GM23338 (cell line): ENCODE measurements around the gene PALLD. TPM values are rescaled to one million over a fixed set of nuclear protein-coding genes. Genes with fewer than 3 reads are reported as not detected.

ENCODE experiments used
- ATAC-seq: fragments of 200-7000 bp; cut with Tn5 transposase; 3 replicates; pipeline ENCODE4 v1.9.1; 2020
- DNase-seq: peaks from one replicate; pipeline ENCODE4 v3.0.0-alpha.2; 2015; ENCODE audit warnings: low spot score
- H2AFZ ChIP-seq: fragments of 200-600 bp; sonication (generic); 2 replicates; pipeline ENCODE4 v1.8.0; 2016; ENCODE audit warnings: antibody characterized with exemption, mild to moderate bottlenecking, moderate library complexity
- H3F3A ChIP-seq: fragments of 200-600 bp; sonication (generic); replicated peaks from 2 replicates; pipeline ENCODE4 v1.8.0; 2017; ENCODE audit warnings: antibody characterized with exemption, mixed run types, low read depth
- H3K27ac ChIP-seq: fragments of 200-600 bp; sonication (generic); 2 replicates; pipeline ENCODE4 v1.6.1; 2016; ENCODE audit warnings: low read depth
- H3K27me3 ChIP-seq: fragments of 200-600 bp; sonication (generic); 2 replicates; pipeline ENCODE4 v1.8.0; 2016; ENCODE audit warnings: mild to moderate bottlenecking, mixed run types, moderate library complexity; ENCODE audit not compliant: insufficient read depth
- H3K36me3 ChIP-seq: fragments of 200-600 bp; sonication (generic); 2 replicates; pipeline ENCODE4 v1.8.0; 2016; ENCODE audit warnings: mild to moderate bottlenecking; ENCODE audit not compliant: insufficient read depth
- H3K4me1 ChIP-seq: fragments of 200-600 bp; sonication (generic); 2 replicates; pipeline ENCODE4 v1.8.0; 2016; ENCODE audit warnings: mild to moderate bottlenecking, moderate library complexity; ENCODE audit not compliant: insufficient read depth
- H3K4me2 ChIP-seq: fragments of 200-600 bp; sonication (generic); 2 replicates; pipeline ENCODE4 v1.7.1; 2017; ENCODE audit warnings: mixed run types
- H3K4me3 ChIP-seq: fragments of 200-600 bp; sonication (generic); 2 replicates; pipeline ENCODE4 v1.6.1; 2016; ENCODE audit warnings: mixed run types
- H3K79me2 ChIP-seq: fragments of 200-600 bp; sonication (generic); replicated peaks from 2 replicates; pipeline ENCODE4 v1.8.0; 2017; ENCODE audit warnings: mild to moderate bottlenecking; ENCODE audit not compliant: insufficient read depth
- H3K9me2 ChIP-seq: fragments of 200-600 bp; sonication (generic); 2 replicates; pipeline ENCODE4 v1.8.0; 2017; ENCODE audit not compliant: insufficient read depth
- H4K20me1 ChIP-seq: fragments of 200-600 bp; sonication (generic); replicated peaks from 2 replicates; pipeline ENCODE4 v1.8.0; 2017; ENCODE audit warnings: mild to moderate bottlenecking; ENCODE audit not compliant: insufficient read depth
- H3K27ac Mint-ChIP-seq: 2 replicates; pipeline ENCODE4 v1.8.0; 2020; ENCODE audit warnings: inconsistent platforms, mild to moderate bottlenecking, moderate library complexity, mixed read lengths
- H3K27me3 Mint-ChIP-seq: 3 replicates; pipeline ENCODE4 v1.8.0; 2022; ENCODE audit warnings: low read depth, mild to moderate bottlenecking, moderate library complexity, mixed read lengths, inconsistent platforms; ENCODE audit not compliant: insufficient read depth, poor library complexity
- H3K36me3 Mint-ChIP-seq: 3 replicates; pipeline ENCODE4 v1.8.0; 2021; ENCODE audit warnings: low read depth, mild to moderate bottlenecking, inconsistent platforms, moderate library complexity, mixed read lengths
- H3K4me1 Mint-ChIP-seq: 3 replicates; pipeline ENCODE4 v1.8.0; 2020; ENCODE audit warnings: mild to moderate bottlenecking, inconsistent platforms, mixed read lengths
- H3K4me3 Mint-ChIP-seq: 3 replicates; pipeline ENCODE4 v1.8.0; 2021; ENCODE audit warnings: moderate library complexity, mild to moderate bottlenecking, inconsistent platforms, mixed read lengths
- H3K9me3 Mint-ChIP-seq: 3 replicates; pipeline ENCODE4 v1.8.0; 2020; ENCODE audit warnings: moderate library complexity, mild to moderate bottlenecking, inconsistent platforms, mixed read lengths
- CREB1 ChIP-seq: fragments of 250-450 bp; sonication (Bioruptor Pico); IDR thresholded peaks from 2 replicates; pipeline ENCODE4 v1.5.0; 2020; ENCODE audit warnings: low read depth, mild to moderate bottlenecking, moderate library complexity
- EZH2 ChIP-seq: fragments of 200-600 bp; sonication (generic); IDR thresholded peaks from one replicate; pipeline ENCODE4 v1.8.0; 2017; ENCODE audit warnings: antibody characterized with exemption, mild to moderate bottlenecking, low read depth; ENCODE audit not compliant: unreplicated experiment
- EZH2phosphoT487 ChIP-seq: fragments of 200-600 bp; sonication (generic); IDR thresholded peaks from one replicate; pipeline ENCODE4 v1.8.1; 2018; ENCODE audit warnings: antibody characterized with exemption; ENCODE audit not compliant: unreplicated experiment
- JUNB ChIP-seq: IDR thresholded peaks from one replicate; pipeline ENCODE4 v1.6.1; 2016; ENCODE audit warnings: antibody characterized with exemption; ENCODE audit not compliant: unreplicated experiment
- NANOG ChIP-seq: IDR thresholded peaks from 2 replicates; pipeline ENCODE4 v1.6.1; 2016; ENCODE audit warnings: antibody characterized with exemption, borderline replicate concordance
- POLR2AphosphoS5 ChIP-seq: IDR thresholded peaks from 2 replicates; pipeline ENCODE4 v1.6.1; 2016; ENCODE audit warnings: antibody characterized with exemption, low read depth
- STAT1 ChIP-seq: IDR thresholded peaks from one replicate; pipeline ENCODE4 v1.6.1; 2016; ENCODE audit warnings: antibody characterized with exemption; ENCODE audit not compliant: unreplicated experiment
- ZNF114 ChIP-seq: fragments of 250-450 bp; sonication (Bioruptor Pico); IDR thresholded peaks from 2 replicates; pipeline ENCODE4 v1.5.0; 2020; ENCODE audit warnings: mild to moderate bottlenecking, moderate library complexity
- ZNF331 ChIP-seq: fragments of 250-450 bp; sonication (Bioruptor Pico); IDR thresholded peaks from 2 replicates; pipeline ENCODE4 v1.5.0; 2020; ENCODE audit warnings: low read depth, mild to moderate bottlenecking, moderate library complexity
- polyA plus RNA-seq: library from polyadenylated mRNA; unstranded; fragments of >200 nt; fragmentation: Nextera tagmentation; extraction: Ambion mirVana; gene quantifications from 2 replicates; pipeline ENCODE4 v1.2.1, GENCODE V29; 2016
- total RNA-seq: library from RNA; depleted of rRNA; stranded (reverse); fragments of >200 nt; shearing (Covaris generic); gene quantifications from 2 replicates; pipeline ENCODE4 v1.2.3, GENCODE V29; 2014
- TF ChIP-seq, protein P1 (sequence below), 2 experiments: fragments of 200-600 bp in 1 of 2; sonication (generic) in 1 of 2; conservative IDR thresholded peaks; 2 replicates each; pipeline versions ENCODE4 v1.5.1 to v1.6.1; 2016 to 2017; ENCODE audit warnings: antibody characterized with exemption in 2 of 2, low read depth in 2 of 2, mild to moderate bottlenecking in 2 of 2, moderate library complexity in 1 of 2
- TF ChIP-seq, protein P2 (sequence below): IDR thresholded peaks from one replicate; pipeline ENCODE4 v1.6.1; 2018; ENCODE audit warnings: antibody characterized with exemption; ENCODE audit not compliant: unreplicated experiment
- TF ChIP-seq, protein P3 (sequence below): IDR thresholded peaks from 2 replicates; pipeline ENCODE4 v1.6.1; 2016; ENCODE audit warnings: antibody characterized with exemption
- TF ChIP-seq, protein P4 (sequence below): fragments of 250-450 bp; sonication (Bioruptor Pico); IDR thresholded peaks from 2 replicates; pipeline ENCODE4 v1.5.0; 2020; ENCODE audit warnings: mild to moderate bottlenecking, moderate library complexity

PALLD gene
- total and polyA plus RNA-seq, 2 experiments from 2014 or later: 13.1 to 30.2 TPM

DNA sequence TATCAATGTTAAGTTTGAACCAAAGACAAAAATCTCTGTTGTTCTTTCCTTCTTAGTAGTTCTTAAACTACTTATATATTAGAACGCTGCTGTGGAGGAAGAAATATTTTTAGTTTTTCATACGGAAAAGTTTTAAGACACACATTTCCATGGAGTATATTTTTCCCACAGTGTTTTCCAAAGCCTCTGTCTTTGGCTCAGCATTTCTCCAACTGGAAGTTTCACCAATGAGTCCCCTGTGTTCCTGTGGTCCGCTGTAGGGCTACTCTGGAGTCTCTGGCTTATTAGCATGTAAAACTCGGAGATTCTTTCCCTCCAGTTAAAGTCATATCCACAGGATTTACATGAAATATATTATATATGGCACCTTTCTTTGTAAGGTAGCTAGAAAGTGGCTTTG lies 264.2 kb downstream of the PALLD start:
- Histone ChIP-seq H3K27me3 (no peaks in the 10 kb centered on the region), H3K9me2 (0 out of 2 replicates have a peak, but pooled peaks cover 2% of the 10 kb centered on the region), H3K27ac (no peak overlapping the region), H4K20me1 (no peaks in the 10 kb centered on the region), H3K4me2 (no peak overlapping the region), H3F3A (no peaks in the 10 kb centered on the region), H3K4me1 (no peaks in the 10 kb centered on the region), H2AFZ (no peak overlapping the region), H3K36me3 (no peaks in the 10 kb centered on the region), H3K79me2 (no peaks in the 10 kb centered on the region), H3K4me3 (no peak overlapping the region)
- no peak for TF ChIP-seq ZNF331 (CRISPR knock-in tag)
- no peak for TF ChIP-seq POLR2AphosphoS5
- TF ChIP-seq CREB1 (CRISPR knock-in tag): no peak
- no peak for TF ChIP-seq JUNB
- TF ChIP-seq, protein P1, sequence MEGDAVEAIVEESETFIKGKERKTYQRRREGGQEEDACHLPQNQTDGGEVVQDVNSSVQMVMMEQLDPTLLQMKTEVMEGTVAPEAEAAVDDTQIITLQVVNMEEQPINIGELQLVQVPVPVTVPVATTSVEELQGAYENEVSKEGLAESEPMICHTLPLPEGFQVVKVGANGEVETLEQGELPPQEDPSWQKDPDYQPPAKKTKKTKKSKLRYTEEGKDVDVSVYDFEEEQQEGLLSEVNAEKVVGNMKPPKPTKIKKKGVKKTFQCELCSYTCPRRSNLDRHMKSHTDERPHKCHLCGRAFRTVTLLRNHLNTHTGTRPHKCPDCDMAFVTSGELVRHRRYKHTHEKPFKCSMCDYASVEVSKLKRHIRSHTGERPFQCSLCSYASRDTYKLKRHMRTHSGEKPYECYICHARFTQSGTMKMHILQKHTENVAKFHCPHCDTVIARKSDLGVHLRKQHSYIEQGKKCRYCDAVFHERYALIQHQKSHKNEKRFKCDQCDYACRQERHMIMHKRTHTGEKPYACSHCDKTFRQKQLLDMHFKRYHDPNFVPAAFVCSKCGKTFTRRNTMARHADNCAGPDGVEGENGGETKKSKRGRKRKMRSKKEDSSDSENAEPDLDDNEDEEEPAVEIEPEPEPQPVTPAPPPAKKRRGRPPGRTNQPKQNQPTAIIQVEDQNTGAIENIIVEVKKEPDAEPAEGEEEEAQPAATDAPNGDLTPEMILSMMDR (conservative IDR thresholded peaks at IDR 0.05; ENCODE audit: low read depth in 2 of 2): no peak
- TF ChIP-seq EZH2phosphoT487: no peak
- TF ChIP-seq, protein P2, sequence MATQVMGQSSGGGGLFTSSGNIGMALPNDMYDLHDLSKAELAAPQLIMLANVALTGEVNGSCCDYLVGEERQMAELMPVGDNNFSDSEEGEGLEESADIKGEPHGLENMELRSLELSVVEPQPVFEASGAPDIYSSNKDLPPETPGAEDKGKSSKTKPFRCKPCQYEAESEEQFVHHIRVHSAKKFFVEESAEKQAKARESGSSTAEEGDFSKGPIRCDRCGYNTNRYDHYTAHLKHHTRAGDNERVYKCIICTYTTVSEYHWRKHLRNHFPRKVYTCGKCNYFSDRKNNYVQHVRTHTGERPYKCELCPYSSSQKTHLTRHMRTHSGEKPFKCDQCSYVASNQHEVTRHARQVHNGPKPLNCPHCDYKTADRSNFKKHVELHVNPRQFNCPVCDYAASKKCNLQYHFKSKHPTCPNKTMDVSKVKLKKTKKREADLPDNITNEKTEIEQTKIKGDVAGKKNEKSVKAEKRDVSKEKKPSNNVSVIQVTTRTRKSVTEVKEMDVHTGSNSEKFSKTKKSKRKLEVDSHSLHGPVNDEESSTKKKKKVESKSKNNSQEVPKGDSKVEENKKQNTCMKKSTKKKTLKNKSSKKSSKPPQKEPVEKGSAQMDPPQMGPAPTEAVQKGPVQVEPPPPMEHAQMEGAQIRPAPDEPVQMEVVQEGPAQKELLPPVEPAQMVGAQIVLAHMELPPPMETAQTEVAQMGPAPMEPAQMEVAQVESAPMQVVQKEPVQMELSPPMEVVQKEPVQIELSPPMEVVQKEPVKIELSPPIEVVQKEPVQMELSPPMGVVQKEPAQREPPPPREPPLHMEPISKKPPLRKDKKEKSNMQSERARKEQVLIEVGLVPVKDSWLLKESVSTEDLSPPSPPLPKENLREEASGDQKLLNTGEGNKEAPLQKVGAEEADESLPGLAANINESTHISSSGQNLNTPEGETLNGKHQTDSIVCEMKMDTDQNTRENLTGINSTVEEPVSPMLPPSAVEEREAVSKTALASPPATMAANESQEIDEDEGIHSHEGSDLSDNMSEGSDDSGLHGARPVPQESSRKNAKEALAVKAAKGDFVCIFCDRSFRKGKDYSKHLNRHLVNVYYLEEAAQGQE: no peak
- no peak for TF ChIP-seq NANOG
- no peak for TF ChIP-seq ZNF114
- TF ChIP-seq, protein P3, sequence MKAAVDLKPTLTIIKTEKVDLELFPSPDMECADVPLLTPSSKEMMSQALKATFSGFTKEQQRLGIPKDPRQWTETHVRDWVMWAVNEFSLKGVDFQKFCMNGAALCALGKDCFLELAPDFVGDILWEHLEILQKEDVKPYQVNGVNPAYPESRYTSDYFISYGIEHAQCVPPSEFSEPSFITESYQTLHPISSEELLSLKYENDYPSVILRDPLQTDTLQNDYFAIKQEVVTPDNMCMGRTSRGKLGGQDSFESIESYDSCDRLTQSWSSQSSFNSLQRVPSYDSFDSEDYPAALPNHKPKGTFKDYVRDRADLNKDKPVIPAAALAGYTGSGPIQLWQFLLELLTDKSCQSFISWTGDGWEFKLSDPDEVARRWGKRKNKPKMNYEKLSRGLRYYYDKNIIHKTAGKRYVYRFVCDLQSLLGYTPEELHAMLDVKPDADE: no peak
- no peak for TF ChIP-seq STAT1
- no peak for TF ChIP-seq EZH2
- TF ChIP-seq, protein P4, sequence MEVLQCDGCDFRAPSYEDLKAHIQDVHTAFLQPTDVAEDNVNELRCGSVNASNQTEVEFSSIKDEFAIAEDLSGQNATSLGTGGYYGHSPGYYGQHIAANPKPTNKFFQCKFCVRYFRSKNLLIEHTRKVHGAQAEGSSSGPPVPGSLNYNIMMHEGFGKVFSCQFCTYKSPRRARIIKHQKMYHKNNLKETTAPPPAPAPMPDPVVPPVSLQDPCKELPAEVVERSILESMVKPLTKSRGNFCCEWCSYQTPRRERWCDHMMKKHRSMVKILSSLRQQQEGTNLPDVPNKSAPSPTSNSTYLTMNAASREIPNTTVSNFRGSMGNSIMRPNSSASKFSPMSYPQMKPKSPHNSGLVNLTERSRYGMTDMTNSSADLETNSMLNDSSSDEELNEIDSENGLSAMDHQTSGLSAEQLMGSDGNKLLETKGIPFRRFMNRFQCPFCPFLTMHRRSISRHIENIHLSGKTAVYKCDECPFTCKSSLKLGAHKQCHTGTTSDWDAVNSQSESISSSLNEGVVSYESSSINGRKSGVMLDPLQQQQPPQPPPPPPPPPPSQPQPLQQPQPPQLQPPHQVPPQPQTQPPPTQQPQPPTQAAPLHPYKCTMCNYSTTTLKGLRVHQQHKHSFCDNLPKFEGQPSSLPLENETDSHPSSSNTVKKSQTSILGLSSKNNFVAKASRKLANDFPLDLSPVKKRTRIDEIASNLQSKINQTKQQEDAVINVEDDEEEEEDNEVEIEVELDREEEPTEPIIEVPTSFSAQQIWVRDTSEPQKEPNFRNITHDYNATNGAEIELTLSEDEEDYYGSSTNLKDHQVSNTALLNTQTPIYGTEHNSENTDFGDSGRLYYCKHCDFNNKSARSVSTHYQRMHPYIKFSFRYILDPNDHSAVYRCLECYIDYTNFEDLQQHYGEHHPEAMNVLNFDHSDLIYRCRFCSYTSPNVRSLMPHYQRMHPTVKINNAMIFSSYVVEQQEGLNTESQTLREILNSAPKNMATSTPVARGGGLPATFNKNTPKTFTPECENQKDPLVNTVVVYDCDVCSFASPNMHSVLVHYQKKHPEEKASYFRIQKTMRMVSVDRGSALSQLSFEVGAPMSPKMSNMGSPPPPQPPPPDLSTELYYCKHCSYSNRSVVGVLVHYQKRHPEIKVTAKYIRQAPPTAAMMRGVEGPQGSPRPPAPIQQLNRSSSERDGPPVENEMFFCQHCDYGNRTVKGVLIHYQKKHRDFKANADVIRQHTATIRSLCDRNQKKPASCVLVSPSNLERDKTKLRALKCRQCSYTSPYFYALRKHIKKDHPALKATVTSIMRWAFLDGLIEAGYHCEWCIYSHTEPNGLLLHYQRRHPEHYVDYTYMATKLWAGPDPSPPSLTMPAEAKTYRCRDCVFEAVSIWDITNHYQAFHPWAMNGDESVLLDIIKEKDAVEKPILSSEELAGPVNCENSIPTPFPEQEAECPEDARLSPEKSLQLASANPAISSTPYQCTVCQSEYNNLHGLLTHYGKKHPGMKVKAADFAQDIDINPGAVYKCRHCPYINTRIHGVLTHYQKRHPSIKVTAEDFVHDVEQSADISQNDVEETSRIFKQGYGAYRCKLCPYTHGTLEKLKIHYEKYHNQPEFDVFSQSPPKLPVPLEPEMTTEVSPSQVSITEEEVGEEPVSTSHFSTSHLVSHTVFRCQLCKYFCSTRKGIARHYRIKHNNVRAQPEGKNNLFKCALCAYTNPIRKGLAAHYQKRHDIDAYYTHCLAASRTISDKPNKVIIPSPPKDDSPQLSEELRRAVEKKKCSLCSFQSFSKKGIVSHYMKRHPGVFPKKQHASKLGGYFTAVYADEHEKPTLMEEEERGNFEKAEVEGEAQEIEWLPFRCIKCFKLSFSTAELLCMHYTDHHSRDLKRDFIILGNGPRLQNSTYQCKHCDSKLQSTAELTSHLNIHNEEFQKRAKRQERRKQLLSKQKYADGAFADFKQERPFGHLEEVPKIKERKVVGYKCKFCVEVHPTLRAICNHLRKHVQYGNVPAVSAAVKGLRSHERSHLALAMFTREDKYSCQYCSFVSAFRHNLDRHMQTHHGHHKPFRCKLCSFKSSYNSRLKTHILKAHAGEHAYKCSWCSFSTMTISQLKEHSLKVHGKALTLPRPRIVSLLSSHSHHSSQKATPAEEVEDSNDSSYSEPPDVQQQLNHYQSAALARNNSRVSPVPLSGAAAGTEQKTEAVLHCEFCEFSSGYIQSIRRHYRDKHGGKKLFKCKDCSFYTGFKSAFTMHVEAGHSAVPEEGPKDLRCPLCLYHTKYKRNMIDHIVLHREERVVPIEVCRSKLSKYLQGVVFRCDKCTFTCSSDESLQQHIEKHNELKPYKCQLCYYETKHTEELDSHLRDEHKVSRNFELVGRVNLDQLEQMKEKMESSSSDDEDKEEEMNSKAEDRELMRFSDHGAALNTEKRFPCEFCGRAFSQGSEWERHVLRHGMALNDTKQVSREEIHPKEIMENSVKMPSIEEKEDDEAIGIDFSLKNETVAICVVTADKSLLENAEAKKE (CRISPR knock-in tag): no peak
- DNase-seq: no peak
- no peak overlapping the region for H3K4me3 Mint-ChIP-seq
- H3K27ac Mint-ChIP-seq: no peak overlapping the region
- H3K36me3 Mint-ChIP-seq: no peaks in the 10 kb centered on the region
- ATAC-seq: no peak
- no peaks in the 10 kb centered on the region for H3K27me3 Mint-ChIP-seq
- H3K9me3 Mint-ChIP-seq: no peaks in the 10 kb centered on the region
- H3K4me1 Mint-ChIP-seq: no peaks in the 10 kb centered on the region
